ENCODE results near the gene SUN2.
"Not testable (repeated sequence)": the region's sequence is repeated elsewhere in the genome, so short reads cannot be mapped to it uniquely, and the experiment has no call there.

The SUN2 gene

GRCh38 chr22:38755911-38756532 is at the start of gene SUN2:
Gene SUN2 (minus strand): TSS chr22:38755998. CDS start chr22:38752628, 3,370 bp downstream.
- peak; percentile 89 to 91 for DNase-seq (ENCODE audit: low read depth in 1 of 2, low spot score in 1 of 2)
- TF ChIP-seq JUND (IDR thresholded peaks at IDR 0.05; ENCODE audit: low read depth) = no peak
- in situ Hi-C loops (cut with HindIII; ENCODE audit: low pct_unique_long_range_greater_than_20kb, low sequenced_read_pairs) = no loop called here

GRCh38 chr22:38805041-38805593 is 49.3 kb upstream of the SUN2 start:
- DNase-seq (ENCODE audit: low read depth in 1 of 2, low spot score in 1 of 2) = peak in 1 of 2 experiments; percentile 25
- in situ Hi-C loops (cut with HindIII; ENCODE audit: low pct_unique_long_range_greater_than_20kb, low sequenced_read_pairs) = not testable (repeated sequence)

GRCh38 chr22:38802671-38803121 is 46.9 kb upstream of the SUN2 start:
- in situ Hi-C loops (cut with HindIII; ENCODE audit: low pct_unique_long_range_greater_than_20kb, low sequenced_read_pairs) = no loop called here
- peak; percentile 9 to 78 for DNase-seq (ENCODE audit: low read depth in 1 of 2, low spot score in 1 of 2)
- TF ChIP-seq JUND (IDR thresholded peaks at IDR 0.05; ENCODE audit: low read depth) = no peak

GRCh38 chr22:38799265-38800002 is 43.6 kb upstream of the SUN2 start:
- DNase-seq (ENCODE audit: low read depth in 1 of 2, low spot score in 1 of 2) = no peak
- no peak for TF ChIP-seq JUND (IDR thresholded peaks at IDR 0.05; ENCODE audit: low read depth)
- in situ Hi-C loops (cut with HindIII; ENCODE audit: low pct_unique_long_range_greater_than_20kb, low sequenced_read_pairs) = no loop called here

- in situ Hi-C loops (cut with HindIII; ENCODE audit: low pct_unique_long_range_greater_than_20kb, low sequenced_read_pairs) = no loop called here
Observed at GRCh38 chr22:38798496-38798895, 42.7 kb upstream of the SUN2 start.

GRCh38 chr22:38796262-38796957 is 40.6 kb upstream of the SUN2 start:
- in situ Hi-C loops (cut with HindIII; ENCODE audit: low pct_unique_long_range_greater_than_20kb, low sequenced_read_pairs) = no loop called here
- TF ChIP-seq JUND (IDR thresholded peaks at IDR 0.05; ENCODE audit: low read depth) = no peak
- DNase-seq (ENCODE audit: low read depth in 1 of 2, low spot score in 1 of 2) = no peak

More at GRCh38 chr22:38798496-38798895, 42.7 kb upstream of the SUN2 start:
- no peak for TF ChIP-seq JUND (IDR thresholded peaks at IDR 0.05; ENCODE audit: low read depth)
- DNase-seq (ENCODE audit: low read depth in 1 of 2, low spot score in 1 of 2) = no peak

GRCh38 chr22:38795569-38795968 is 39.8 kb upstream of the SUN2 start:
- in situ Hi-C loops (cut with HindIII; ENCODE audit: low pct_unique_long_range_greater_than_20kb, low sequenced_read_pairs) = no loop called here
- no peak for TF ChIP-seq JUND (IDR thresholded peaks at IDR 0.05; ENCODE audit: low read depth)
- DNase-seq (ENCODE audit: low read depth in 1 of 2, low spot score in 1 of 2) = no peak

GRCh38 chr22:38793721-38794466 is 38.1 kb upstream of the SUN2 start, which contains the start of gene DNAL4:
Gene DNAL4 (minus strand): TSS chr22:38794143. CDS start chr22:38782731, 11,412 bp downstream.
- peak; percentile 84 to 97 for DNase-seq (ENCODE audit: low read depth in 1 of 2, low spot score in 1 of 2)
- TF ChIP-seq JUND (IDR thresholded peaks at IDR 0.05; ENCODE audit: low read depth) = no peak
- in situ Hi-C loops (cut with HindIII; ENCODE audit: low pct_unique_long_range_greater_than_20kb, low sequenced_read_pairs) = no loop called here

- DNase-seq (ENCODE audit: low read depth in 1 of 2, low spot score in 1 of 2) = no peak
- in situ Hi-C loops (cut with HindIII; ENCODE audit: low pct_unique_long_range_greater_than_20kb, low sequenced_read_pairs) = no loop called here
- TF ChIP-seq JUND (IDR thresholded peaks at IDR 0.05; ENCODE audit: low read depth) = no peak
Observed at GRCh38 chr22:38793317-38793716, 37.5 kb upstream of the SUN2 start.

GRCh38 chr22:38792833-38793232 is 37.0 kb upstream of the SUN2 start:
- no peak for DNase-seq (ENCODE audit: low read depth in 1 of 2, low spot score in 1 of 2)
- in situ Hi-C loops (cut with HindIII; ENCODE audit: low pct_unique_long_range_greater_than_20kb, low sequenced_read_pairs) = no loop called here
- no peak for TF ChIP-seq JUND (IDR thresholded peaks at IDR 0.05; ENCODE audit: low read depth)

- DNase-seq (ENCODE audit: low read depth in 1 of 2, low spot score in 1 of 2) = no peak
- no peak for TF ChIP-seq JUND (IDR thresholded peaks at IDR 0.05; ENCODE audit: low read depth)
- in situ Hi-C loops (cut with HindIII; ENCODE audit: low pct_unique_long_range_greater_than_20kb, low sequenced_read_pairs) = no loop called here
Observed at GRCh38 chr22:38789606-38790005, 33.8 kb upstream of the SUN2 start.

- TF ChIP-seq JUND (IDR thresholded peaks at IDR 0.05; ENCODE audit: low read depth) = no peak
- in situ Hi-C loops (cut with HindIII; ENCODE audit: low pct_unique_long_range_greater_than_20kb, low sequenced_read_pairs) = no loop called here
Observed at GRCh38 chr22:38788846-38789245, 33.0 kb upstream of the SUN2 start.

More at GRCh38 chr22:38788846-38789245, 33.0 kb upstream of the SUN2 start:
- no peak for DNase-seq (ENCODE audit: low read depth in 1 of 2, low spot score in 1 of 2)
